HepG2 (cell line): ENCODE results near the gene GTF2A1. TPM values are rescaled to one million over a fixed set of nuclear protein-coding genes. Genes with fewer than 3 reads are reported as not detected.
A peak's percentile ranks its signal among the peaks of the same experiment; 100 is the strongest.

ENCODE experiments used
- ATAC-seq: fragments of 200-7000 bp; cut with Tn5 transposase; 3 replicates; pipeline ENCODE4 v1.9.1; 2020; ENCODE audit warnings: mild to moderate bottlenecking, moderate library complexity
- BruUV-seq: library from RNA; stranded (reverse); fragments of 400-500 nt; replicated peaks from 2 replicates; lab custom pipeline; 2021; lab: Mats Ljungman, UMichigan
- CTCF ChIA-PET: fragments of 300-600 bp; formaldehyde crosslinking; extraction: SDS; loops from one replicate; lab custom pipeline; 2021; ENCODE audit warnings: low total read pairs, inconsistent platforms, low intra/inter-chr PET ratio; lab: Yijun Ruan, JAX
- POLR2A ChIA-PET: fragments of 350-600 bp; sonication (Branson Sonifier 250); formaldehyde crosslinking; loops from one replicate; lab custom pipeline; 2020; ENCODE audit warnings: antibody characterized with exemption, inconsistent platforms; lab: Yijun Ruan, JAX
- DNase-seq: peaks from one replicate; pipeline ENCODE4 v3.0.0-alpha.2; 2015; ENCODE audit warnings: low spot score
- FAIRE-seq: peaks from 3 replicates; lab custom pipeline; 2011; peaks lifted over from hg19 to GRCh38; lab: Jason Lieb, UNC
- H2AFZ ChIP-seq: one replicate; pipeline ENCODE4 v1.6.1; 2011; ENCODE audit warnings: low read length, inconsistent platforms
- H3K27ac ChIP-seq: fragments of 300-600 bp; 3 replicates; pipeline ENCODE4 v1.8.0; 2011; ENCODE audit warnings: mixed run types, mild to moderate bottlenecking, mixed read lengths, low read length, inconsistent platforms; ENCODE audit not compliant: insufficient read depth; ENCODE audit errors: extremely low read length
- H3K27me3 ChIP-seq, 2 experiments: fragments of 200-600 bp in 1 of 2; 2 replicates in 1 of 2; 3 replicates in 1 of 2; pipeline versions ENCODE4 v1.6.0 to v1.8.0; 2011; ENCODE audit warnings: low read length in 2 of 2, mild to moderate bottlenecking in 2 of 2, moderate library complexity in 2 of 2, inconsistent platforms in 1 of 2; ENCODE audit not compliant: insufficient read depth in 2 of 2, control insufficient read depth in 1 of 2
- H3K36me3 ChIP-seq, 2 experiments: fragments of 200-600 bp in 1 of 2; replicated peaks in 1 of 2; 2 replicates in 1 of 2; 3 replicates in 1 of 2; pipeline versions ENCODE4 v1.5.1 to v1.8.0; 2011; ENCODE audit warnings: low read length in 2 of 2, inconsistent platforms in 1 of 2; ENCODE audit not compliant: insufficient read depth in 2 of 2, control insufficient read depth in 1 of 2
- H3K4me1 ChIP-seq: 2 replicates; pipeline ENCODE4 v1.5.1; 2012; ENCODE audit warnings: low read length, inconsistent platforms; ENCODE audit not compliant: insufficient read depth
- H3K4me2 ChIP-seq: 2 replicates; pipeline ENCODE4 v1.6.0; 2011; ENCODE audit warnings: low read depth, low read length, inconsistent platforms
- H3K4me3 ChIP-seq, 3 experiments: fragments of 200-600 bp in 1 of 3; sonication (generic), shearing (Covaris generic) in 1 of 3; replicated peaks in 1 of 3; 2 replicates each; pipeline ENCODE4 v1.5.1; 2011 to 2016; ENCODE audit warnings: low read length in 3 of 3, inconsistent platforms in 2 of 3, low read depth in 2 of 3, mild to moderate bottlenecking in 2 of 3, control low read depth in 1 of 3, mixed read lengths in 1 of 3; ENCODE audit not compliant: insufficient read depth in 1 of 3
- H3K79me2 ChIP-seq: one replicate; pipeline ENCODE4 v1.6.1; 2011; ENCODE audit warnings: low read length, inconsistent platforms; ENCODE audit not compliant: insufficient read depth
- H3K9ac ChIP-seq: 2 replicates; pipeline ENCODE4 v1.6.0; 2011; ENCODE audit warnings: mild to moderate bottlenecking, low read depth, low read length, inconsistent platforms; ENCODE audit not compliant: insufficient read depth
- H3K9me3 ChIP-seq: 2 replicates; pipeline ENCODE4 v1.5.1; 2012; ENCODE audit warnings: mild to moderate bottlenecking, low read length
- H4K20me1 ChIP-seq: 2 replicates; pipeline ENCODE4 v1.6.0; 2011; ENCODE audit warnings: inconsistent platforms, mild to moderate bottlenecking, low read length, moderate library complexity; ENCODE audit not compliant: insufficient read depth
- ELF4 ChIP-seq: sonication (generic); formaldehyde crosslinking; IDR thresholded peaks from 2 replicates; pipeline ENCODE4 v1.5.0; 2020; ENCODE audit warnings: missing genetic modification reagents, mild to moderate bottlenecking, moderate library complexity, borderline replicate concordance
- ESRRA ChIP-seq: sonication (generic); formaldehyde crosslinking; IDR thresholded peaks from 2 replicates; pipeline ENCODE4 v1.5.1; 2020; ENCODE audit warnings: mild to moderate bottlenecking, low read depth, missing genetic modification reagents
- ETV5 ChIP-seq: IDR thresholded peaks from 2 replicates; pipeline ENCODE4 v1.6.1; 2018; ENCODE audit warnings: missing biosample characterization, missing genetic modification reagents, inconsistent platforms, borderline replicate concordance
- GABPA ChIP-seq, 2 experiments: IDR thresholded peaks; 2 replicates each; pipeline ENCODE4 v1.6.1; 2011 to 2016; ENCODE audit warnings: low read depth in 2 of 2, low read length in 1 of 2, missing biosample characterization in 1 of 2, missing genetic modification characterization in 1 of 2
- GTF2F1 ChIP-seq: fragments of 150-350 bp; IDR thresholded peaks from 2 replicates; pipeline ENCODE4 v1.6.1; 2014; ENCODE audit warnings: low read length
- HNRNPLL ChIP-seq: fragments of 200-400 bp; formaldehyde crosslinking; IDR thresholded peaks from 2 replicates; pipeline ENCODE4 v1.6.1; 2017; ENCODE audit warnings: mild to moderate bottlenecking, low read depth, low read length; ENCODE audit not compliant: poor library complexity, severe bottlenecking
- MYNN ChIP-seq: sonication (generic); formaldehyde crosslinking; IDR thresholded peaks from 2 replicates; pipeline ENCODE4 v1.4.0; 2020; ENCODE audit warnings: mild to moderate bottlenecking, low read depth, missing genetic modification reagents
- PAF1 ChIP-seq: IDR thresholded peaks from 2 replicates; pipeline ENCODE4 v1.6.1; 2016; ENCODE audit warnings: missing genetic modification reagents, missing compliant biosample characterization
- PCBP1 ChIP-seq: fragments of 200-400 bp; formaldehyde crosslinking; IDR thresholded peaks from 2 replicates; pipeline ENCODE4 v1.6.1; 2017; ENCODE audit warnings: mild to moderate bottlenecking, low read depth, low read length, borderline replicate concordance
- PCBP2 ChIP-seq: fragments of 200-400 bp; formaldehyde crosslinking; optimal IDR thresholded peaks from 2 replicates; pipeline ENCODE3; 2018; ENCODE audit warnings: low read length, low read depth; ENCODE audit not compliant: poor library complexity, severe bottlenecking
- PHF5A ChIP-seq: IDR thresholded peaks from one replicate; pipeline ENCODE4 v1.6.1; 2018; ENCODE audit warnings: low read depth, missing genetic modification reagents; ENCODE audit not compliant: unreplicated experiment
- RAD21 ChIP-seq: fragments of 450-650 bp; formaldehyde crosslinking; IDR thresholded peaks from 2 replicates; pipeline ENCODE4 v1.5.0; 2020; ENCODE audit warnings: mild to moderate bottlenecking
- SMC3 ChIP-seq: IDR thresholded peaks from 2 replicates; pipeline ENCODE4 v1.6.1; 2011; ENCODE audit warnings: low read length, improper control_type of control experiment
- TBL1XR1 ChIP-seq: fragments of 150-350 bp; IDR thresholded peaks from 2 replicates; pipeline ENCODE4 v1.6.1; 2014; ENCODE audit warnings: borderline replicate concordance, low read length; ENCODE audit not compliant: partially characterized antibody
- TEAD3 ChIP-seq: optimal IDR thresholded peaks from 2 replicates; pipeline ENCODE3; 2016; ENCODE audit warnings: borderline replicate concordance
- TGIF2 ChIP-seq: IDR thresholded peaks from 2 replicates; pipeline ENCODE4 v1.6.1; 2016; ENCODE audit warnings: control low read depth, missing compliant biosample characterization
- ZBTB21 ChIP-seq: sonication (generic); formaldehyde crosslinking; IDR thresholded peaks from 2 replicates; pipeline ENCODE4 v1.4.0; 2020; ENCODE audit warnings: missing genetic modification reagents
- ZNF235 ChIP-seq: sonication (generic); formaldehyde crosslinking; IDR thresholded peaks from 2 replicates; pipeline ENCODE4 v1.8.1; 2023; ENCODE audit warnings: mild to moderate bottlenecking, missing genetic modification reagents, borderline replicate concordance
- ZNF333 ChIP-seq: sonication (generic); formaldehyde crosslinking; IDR thresholded peaks from 2 replicates; pipeline ENCODE4 v1.4.0; 2020; ENCODE audit warnings: mild to moderate bottlenecking, missing genetic modification reagents, borderline replicate concordance
- ZNF543 ChIP-seq: sonication (generic); formaldehyde crosslinking; IDR thresholded peaks from 2 replicates; pipeline ENCODE4 v1.4.0; 2020; ENCODE audit warnings: mild to moderate bottlenecking, missing genetic modification reagents
- ZNF546 ChIP-seq: sonication (generic); formaldehyde crosslinking; conservative IDR thresholded peaks from 2 replicates; pipeline ENCODE4 v1.8.1; 2023; ENCODE audit warnings: mild to moderate bottlenecking, missing genetic modification reagents
- ZNF563 ChIP-seq: sonication (generic); formaldehyde crosslinking; IDR thresholded peaks from 2 replicates; pipeline ENCODE4 v1.8.0; 2022; ENCODE audit warnings: mild to moderate bottlenecking, moderate library complexity, missing genetic modification reagents
- ZNF790 ChIP-seq: sonication (generic); formaldehyde crosslinking; IDR thresholded peaks from 2 replicates; pipeline ENCODE4 v1.8.0; 2022; ENCODE audit warnings: missing genetic modification reagents, mild to moderate bottlenecking, borderline replicate concordance
- whole genome bisulfite sequencing: methylation state at CpG from one replicate; pipeline ENCODE4 v1.1.6; 2017; ENCODE audit warnings: low lambda C conversion rate; 5-methylcytosine and 5-hydroxymethylcytosine counted together
- in situ Hi-C: cut with HindIII; loops from 2 replicates; pipeline ENCODE4 v1.10.0; 2017; ENCODE audit warnings: low pct_unique_long_range_greater_than_20kb; ENCODE audit not compliant: extremely low pct_ligation_motif_present
- intact Hi-C: fragments of 100-400 bp; cut with micrococcal nuclease; formaldehyde crosslinking; loops from one replicate; pipeline ENCODE4 v1.10.0; 2022; ENCODE audit not compliant: unreplicated experiment
- polyA plus RNA-seq, 8 experiments: library from polyadenylated mRNA; depleted of rRNA in 3 of 8; stranded (reverse) in 7 of 8; unstranded in 1 of 8; fragments of >200 nt; fragmentation: Illumina TruSeq in 4 of 8; extraction: Trizol in 4 of 8; gene quantifications; 2 replicates each; pipeline versions ENCODE4 v1.2.1 to v1.2.3, GENCODE V29; 2011 to 2016; ENCODE audit warnings: low read depth in 4 of 8, missing spikeins in 1 of 8, mixed read lengths in 1 of 8; ENCODE audit not compliant: insufficient read depth in 1 of 8
- total RNA-seq, 5 experiments: library from RNA; depleted of rRNA; stranded (reverse); fragments of >200 nt; fragmentation: Illumina TruSeq; extraction: Trizol; gene quantifications; 2 replicates each; pipeline ENCODE4 v1.2.3, GENCODE V29; 2016; ENCODE audit warnings: low read depth in 1 of 5
- TF ChIP-seq, protein P1 (sequence below): sonication (generic); formaldehyde crosslinking; IDR thresholded peaks from 2 replicates; pipeline ENCODE4 v1.4.0; 2020; ENCODE audit warnings: missing genetic modification reagents, borderline replicate concordance

GTF2A1 gene
- total and polyA plus RNA-seq, 2 of the 13 experiments (the other 11 are each of a cell fraction or from before 2014, with no cell fraction given): 14.9 to 17.5 TPM

DNA sequence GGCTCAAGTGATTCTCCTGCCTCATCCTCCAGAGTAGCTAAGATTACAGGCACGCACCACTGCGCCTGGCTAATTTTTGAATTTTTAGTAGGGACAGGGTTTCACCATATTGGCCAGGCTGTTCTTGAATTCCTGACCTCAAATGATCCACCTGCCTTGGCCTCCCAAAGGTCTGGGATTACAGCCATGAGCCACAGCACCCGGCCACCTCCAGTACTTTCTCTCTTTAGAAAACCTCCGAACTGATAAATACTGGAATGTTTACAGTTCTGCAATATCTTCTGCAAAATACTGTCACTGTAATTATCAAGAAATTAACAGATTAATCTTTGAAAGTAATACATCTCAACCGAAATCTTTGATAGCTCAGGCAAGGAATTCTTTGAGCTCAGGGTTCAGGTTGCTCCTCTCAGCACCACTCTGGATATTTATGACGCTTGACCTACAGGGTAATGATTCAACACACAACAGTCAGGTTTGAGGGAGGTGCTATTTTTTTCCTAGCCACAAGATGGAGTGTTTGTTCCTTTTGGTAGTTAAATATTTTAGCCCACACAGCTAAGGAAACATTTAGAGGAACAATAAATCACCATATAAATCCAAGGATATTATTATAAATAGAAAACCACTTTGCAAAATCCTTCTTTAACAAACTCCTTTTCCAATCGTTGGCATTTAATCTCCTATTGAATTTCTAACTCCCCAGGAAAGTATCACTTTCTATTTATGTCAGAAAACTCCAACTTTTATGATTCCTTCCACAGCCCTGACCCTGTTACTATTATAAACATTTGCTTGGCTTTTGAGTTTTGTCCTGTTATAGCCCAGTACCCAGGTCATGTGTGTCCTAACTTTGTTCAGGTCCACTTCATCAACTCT is 48.6 kb upstream of the GTF2A1 start (continued):
- TF ChIP-seq PCBP2 (no peak), SMC3 (peak; percentile 94), PAF1 (CRISPR knock-in tag) (no peak), ZNF543 (no peak), ZBTB21 (peak; percentile 19; the same call in 1 of the 2 replicates), TGIF2 (CRISPR knock-in tag) (no peak), RAD21 (CRISPR knock-in tag) (peak; percentile 76), TEAD3 (CRISPR knock-in tag) (peak; percentile 11)

DNA sequence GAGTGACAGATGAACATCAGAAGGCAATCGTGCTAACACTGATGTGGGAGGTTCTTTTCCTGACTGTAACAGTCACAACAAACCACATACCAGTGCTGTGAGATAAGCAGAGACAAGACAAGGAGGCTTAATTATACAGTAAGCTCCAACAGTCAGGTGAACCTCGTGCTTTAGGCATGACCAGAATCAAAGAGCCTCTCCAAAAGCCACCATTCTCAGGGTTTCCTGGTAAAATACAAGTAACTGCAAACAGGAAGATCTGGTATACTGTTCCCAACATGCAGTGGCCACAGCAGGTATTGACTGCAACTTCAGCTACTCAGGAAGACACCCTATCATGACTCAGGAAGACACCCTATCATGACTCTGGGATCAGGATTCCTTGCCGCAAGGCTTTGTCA is 47.3 kb upstream of the GTF2A1 start:
- Histone ChIP-seq H3K27ac (no peak overlapping the region), H3K4me2 (no peak overlapping the region), H3K9ac (no peak overlapping the region), H3K4me1 (peaks cover 6% of the 10 kb centered on the region; the same call in 1 of the 2 replicates), H3K9me3 (no peaks in the 10 kb centered on the region), H4K20me1 (no peaks in the 10 kb centered on the region), H3K79me2 (no peaks in the 10 kb centered on the region), H3K36me3 (no peaks in the 10 kb centered on the region), H2AFZ (no peak overlapping the region), H3K4me3 (no peak overlapping the region), H3K27me3 (no peaks in the 10 kb centered on the region)
- FAIRE-seq (no peak), ATAC-seq (peak; percentile 73), DNase-seq (peak; percentile 13)
- WGBS: 82% methylated on average over 3 of the region's 3 CpGs
- ChIA-PET POLR2A (no interaction called here), CTCF (interaction anchor here (4.6 kb wide), 1 partner anchor 184 kb away, joined by 59 read pairs; no protein-coding TSS in a partner anchor)
- no TSS peak for BruUV-seq
- intact Hi-C loops: loop anchor here (2.0 kb wide), 1 partner anchor 35 kb away; no protein-coding TSS in a partner anchor
- in situ Hi-C loops: no loop called here
- TF ChIP-seq, protein P1, sequence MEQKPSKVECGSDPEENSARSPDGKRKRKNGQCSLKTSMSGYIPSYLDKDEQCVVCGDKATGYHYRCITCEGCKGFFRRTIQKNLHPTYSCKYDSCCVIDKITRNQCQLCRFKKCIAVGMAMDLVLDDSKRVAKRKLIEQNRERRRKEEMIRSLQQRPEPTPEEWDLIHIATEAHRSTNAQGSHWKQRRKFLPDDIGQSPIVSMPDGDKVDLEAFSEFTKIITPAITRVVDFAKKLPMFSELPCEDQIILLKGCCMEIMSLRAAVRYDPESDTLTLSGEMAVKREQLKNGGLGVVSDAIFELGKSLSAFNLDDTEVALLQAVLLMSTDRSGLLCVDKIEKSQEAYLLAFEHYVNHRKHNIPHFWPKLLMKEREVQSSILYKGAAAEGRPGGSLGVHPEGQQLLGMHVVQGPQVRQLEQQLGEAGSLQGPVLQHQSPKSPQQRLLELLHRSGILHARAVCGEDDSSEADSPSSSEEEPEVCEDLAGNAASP: no peak
- TF ChIP-seq GABPA (IDR thresholded peaks at IDR 0.05; ENCODE audit: low read depth, low read length): no peak
- TF ChIP-seq GABPA (CRISPR knock-in tag; IDR thresholded peaks at IDR 0.05; ENCODE audit: low read depth): no peak
- TF ChIP-seq ESRRA (CRISPR knock-in tag): no peak
- no peak for TF ChIP-seq HNRNPLL
- no peak for TF ChIP-seq ZNF563
- TF ChIP-seq ZNF546 (CRISPR knock-in tag): no peak
- TF ChIP-seq ZNF790 (CRISPR knock-in tag): no peak
- TF ChIP-seq ZNF235 (CRISPR knock-in tag): no peak
- TF ChIP-seq PCBP1: no peak
- TF ChIP-seq ELF4 (CRISPR knock-in tag): no peak
- no peak for TF ChIP-seq GTF2F1
- no peak for TF ChIP-seq ETV5
- TF ChIP-seq MYNN (CRISPR knock-in tag): no peak
- TF ChIP-seq TBL1XR1: no peak
- TF ChIP-seq ZNF333: no peak
- TF ChIP-seq PHF5A: no peak
